GM12878 (cell line): ENCODE data around the gene ANO7. TPM values are rescaled to one million over a fixed set of nuclear protein-coding genes. Genes with fewer than 3 reads are reported as not detected.

Experiments
- ATAC-seq: fragments of 200-7000 bp; cut with Tn5 transposase; 3 replicates; pipeline ENCODE4 v1.9.1; 2020; ENCODE audit warnings: mild to moderate bottlenecking, moderate library complexity
- BruUV-seq: library from RNA; stranded (reverse); fragments of 400-500 nt; replicated peaks from 2 replicates; lab custom pipeline; 2021; lab: Mats Ljungman, UMichigan
- CTCF ChIA-PET: fragments of 300-600 bp; sonication (Branson Sonifier 250); formaldehyde crosslinking; extraction: SDS; loops from one replicate; lab custom pipeline; 2021; ENCODE audit warnings: inconsistent platforms; lab: Yijun Ruan, JAX
- POLR2A ChIA-PET: fragments of 350-600 bp; formaldehyde crosslinking; extraction: SDS; loops from one replicate; lab custom pipeline; 2021; ENCODE audit warnings: inconsistent platforms; lab: Charles Lee
- RAD21 ChIA-PET: fragments of 300-600 bp; sonication (Branson Sonifier 250); formaldehyde crosslinking; loops from one replicate; lab custom pipeline; 2023; ENCODE audit warnings: antibody characterized with exemption; ENCODE audit not compliant: unreplicated experiment; lab: Charles Lee
- SMC1A ChIA-PET: fragments of 300-600 bp; sonication (Branson Sonifier 250); formaldehyde crosslinking; loops from one replicate; lab custom pipeline; 2023; ENCODE audit not compliant: unreplicated experiment, uncharacterized antibody; lab: Charles Lee
- DNase-seq: peaks from one replicate; pipeline ENCODE4 v3.0.0-alpha.2; 2011; ENCODE audit warnings: low read depth, low spot score
- FAIRE-seq: peaks from 3 replicates; lab custom pipeline; 2011; peaks lifted over from hg19 to GRCh38; lab: Jason Lieb, UNC
- H2AFZ ChIP-seq: 2 replicates; pipeline ENCODE4 v1.6.0; 2011; ENCODE audit warnings: low read depth, low read length, control low read depth; ENCODE audit not compliant: control insufficient read depth
- H3K27ac ChIP-seq: 2 replicates; pipeline ENCODE4 v1.5.1; 2011; ENCODE audit warnings: control low read depth; ENCODE audit not compliant: control insufficient read depth, insufficient read depth
- H3K27me3 ChIP-seq, 2 experiments: replicated peaks in 1 of 2; 2 replicates each; pipeline versions ENCODE4 v1.6.0 to v1.6.1; 2011; ENCODE audit warnings: low read length in 1 of 2; ENCODE audit not compliant: control insufficient read depth in 2 of 2, insufficient read depth in 2 of 2
- H3K36me3 ChIP-seq, 2 experiments: 2 replicates each; pipeline ENCODE4 v1.5.1; 2011; ENCODE audit warnings: low read length in 1 of 2; ENCODE audit not compliant: control insufficient read depth in 2 of 2, insufficient read depth in 2 of 2
- H3K4me1 ChIP-seq: 2 replicates; pipeline ENCODE4 v1.6.1; 2011; ENCODE audit warnings: mild to moderate bottlenecking, low read length, moderate library complexity, mixed read lengths; ENCODE audit not compliant: control insufficient read depth, insufficient read depth
- H3K4me2 ChIP-seq: 2 replicates; pipeline ENCODE4 v1.6.0; 2011; ENCODE audit warnings: control low read depth; ENCODE audit not compliant: control insufficient read depth, insufficient read depth
- H3K4me3 ChIP-seq: fragments of 200-600 bp; sonication (generic); 2 replicates; pipeline ENCODE4 v1.5.1; 2016
- H3K79me2 ChIP-seq: 2 replicates; pipeline ENCODE4 v1.6.0; 2011; ENCODE audit warnings: low read length; ENCODE audit not compliant: control insufficient read depth, insufficient read depth
- H3K9ac ChIP-seq: 2 replicates; pipeline ENCODE4 v1.8.0; 2011; ENCODE audit warnings: low read length, control low read depth, mixed read lengths; ENCODE audit not compliant: control insufficient read depth, insufficient read depth
- H3K9me3 ChIP-seq: replicated peaks from 3 replicates; pipeline ENCODE4 v1.5.1; 2011; ENCODE audit warnings: mild to moderate bottlenecking, low read length; ENCODE audit not compliant: control insufficient read depth, insufficient read depth
- H4K20me1 ChIP-seq: 2 replicates; pipeline ENCODE4 v1.6.0; 2011; ENCODE audit not compliant: control insufficient read depth, insufficient read depth
- FOS ChIP-seq: IDR thresholded peaks from 3 replicates; pipeline ENCODE4 v1.6.1; 2011; ENCODE audit warnings: borderline replicate concordance; ENCODE audit not compliant: insufficient read length; ENCODE audit errors: extremely low read depth
- JUND ChIP-seq: IDR thresholded peaks from 2 replicates; pipeline ENCODE4 v1.6.1; 2012; ENCODE audit warnings: low read depth, mild to moderate bottlenecking, low read length, improper control_type of control experiment, moderate library complexity
- MTA3 ChIP-seq: IDR thresholded peaks from 2 replicates; pipeline ENCODE4 v1.6.1; 2012; ENCODE audit warnings: low read length, inconsistent platforms, borderline replicate concordance
- NFXL1 ChIP-seq: fragments of 450-650 bp; IDR thresholded peaks from 2 replicates; pipeline ENCODE4 v1.6.1; 2017; ENCODE audit warnings: antibody characterized with exemption, mild to moderate bottlenecking, borderline replicate concordance
- PML ChIP-seq: IDR thresholded peaks from 2 replicates; pipeline ENCODE4 v1.6.1; 2012; ENCODE audit warnings: low read length, inconsistent platforms
- SRF ChIP-seq, 2 experiments: IDR thresholded peaks; 2 replicates each; pipeline ENCODE4 v1.6.1; 2011; ENCODE audit warnings: low read depth in 2 of 2, low read length in 2 of 2, mild to moderate bottlenecking in 1 of 2, moderate library complexity in 1 of 2
- WGBS: methylation state at CpG from one replicate; pipeline ENCODE4 v1.1.6; 2016; ENCODE audit warnings: low lambda C conversion rate; ENCODE audit not compliant: insufficient replicate concordance, insufficient coverage; ENCODE audit errors: missing lambda C conversion rate; 5-methylcytosine and 5-hydroxymethylcytosine counted together
- in situ Hi-C: fragments of 300-500 bp; cut with MboI; formaldehyde crosslinking; loops from 9 replicates; pipeline ENCODE4 v1.14.3; 2018; ENCODE audit warnings: mixed read lengths
- intact Hi-C: fragments of 100-400 bp; cut with micrococcal nuclease; formaldehyde crosslinking; loops from one replicate; pipeline ENCODE4 v1.14.2; 2022; ENCODE audit not compliant: unreplicated experiment
- polyA plus RNA-seq, 11 experiments: library from polyadenylated mRNA; depleted of rRNA in 4 of 11; unstranded in 6 of 11; stranded (reverse) in 5 of 11; fragments of >200 nt; fragmentation: Nextera tagmentation in 4 of 11; fragmentation: Illumina TruSeq in 1 of 11; extraction: Ambion mirVana in 4 of 11; extraction: Trizol in 1 of 11; gene quantifications; 1 replicate in 1 of 11; 2 replicates in 10 of 11; pipeline versions ENCODE4 v1.2.1 to v1.2.3, GENCODE V29; 2011 to 2016; ENCODE audit warnings: inconsistent platforms in 2 of 11, missing spikeins in 2 of 11, low read depth in 1 of 11
- total RNA-seq, 4 experiments: library from RNA; depleted of rRNA in 3 of 4; stranded (reverse); fragments of >200 nt in 3 of 4; fragmentation: Illumina TruSeq in 1 of 4; extraction: Trizol in 1 of 4; gene quantifications; 2 replicates each; pipeline versions ENCODE4 v1.2.1 to v1.2.3, GENCODE V29; 2013 to 2021
- TF ChIP-seq, protein P1 (sequence below): IDR thresholded peaks from 2 replicates; pipeline ENCODE4 v1.6.1; 2012; ENCODE audit warnings: low read depth, low read length, improper control_type of control experiment
- TF ChIP-seq, protein P2 (sequence below): fragments of 450-650 bp; IDR thresholded peaks from 2 replicates; pipeline ENCODE4 v1.6.1; 2017; ENCODE audit warnings: mild to moderate bottlenecking, low read depth, inconsistent platforms; ENCODE audit not compliant: poor library complexity, severe bottlenecking

Gene ANO7
- total and polyA plus RNA-seq, 10 of the 15 experiments (the other 5 are each of a cell fraction or from before 2014, with no cell fraction given): 0.08 to 1.4 (median 0.44) TPM

DNA sequence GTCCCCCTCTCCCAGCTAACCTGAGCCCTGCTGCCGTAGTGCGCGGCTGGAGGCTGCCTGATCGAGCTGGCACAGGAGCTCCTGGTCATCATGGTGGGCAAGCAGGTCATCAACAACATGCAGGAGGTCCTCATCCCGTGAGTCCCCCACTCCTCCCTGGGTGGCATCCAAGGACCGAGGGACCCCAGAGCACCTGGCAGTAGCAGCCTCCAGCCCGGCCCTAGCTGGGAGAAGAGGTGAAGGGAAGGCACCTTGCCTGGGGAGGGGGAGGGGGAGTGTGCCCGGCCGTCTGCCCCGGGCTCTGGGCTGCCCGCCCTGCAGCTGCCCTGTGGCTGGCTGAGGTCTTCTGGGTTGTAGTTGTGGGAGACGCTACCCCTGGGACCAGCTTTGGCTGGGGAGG lies 26.3 kb downstream of the ANO7 start:
- no peaks in the 10 kb centered on the region for H4K20me1 ChIP-seq
- POLR2A ChIA-PET: interaction anchor here (0.5 to 0.6 kb wide), 2 partner anchors 214 to 235 kb away, joined by 3 to 4 read pairs; no protein-coding TSS in a partner anchor
- WGBS: 71% methylated on average over 11 of the region's 12 CpGs
- no peak overlapping the region for H3K9ac ChIP-seq
- H3K36me3 ChIP-seq: no peaks in the 10 kb centered on the region
- H3K27me3 ChIP-seq: no peaks in the 10 kb centered on the region
- DNase-seq: no peak
- no peak overlapping the region for H2AFZ ChIP-seq
- no peak for ATAC-seq
- SMC1A ChIA-PET: no interaction called here
- no peaks in the 10 kb centered on the region for H3K9me3 ChIP-seq
- no peaks in the 10 kb centered on the region for H3K4me1 ChIP-seq
- no TSS peak for BruUV-seq
- no peaks in the 10 kb centered on the region for H3K79me2 ChIP-seq
- in situ Hi-C loops: loop anchor here (5.0 kb wide), 1 partner anchor 137 kb away; no protein-coding TSS in a partner anchor
- RAD21 ChIA-PET: no interaction called here
- TF ChIP-seq SRF (IDR thresholded peaks at IDR 0.05; ENCODE audit: low read depth in 2 of 2, low read length in 2 of 2) (no peak), PML (no peak), FOS (no peak), NFXL1 (no peak), MTA3 (no peak), JUND (no peak)
- TF ChIP-seq, protein P1, sequence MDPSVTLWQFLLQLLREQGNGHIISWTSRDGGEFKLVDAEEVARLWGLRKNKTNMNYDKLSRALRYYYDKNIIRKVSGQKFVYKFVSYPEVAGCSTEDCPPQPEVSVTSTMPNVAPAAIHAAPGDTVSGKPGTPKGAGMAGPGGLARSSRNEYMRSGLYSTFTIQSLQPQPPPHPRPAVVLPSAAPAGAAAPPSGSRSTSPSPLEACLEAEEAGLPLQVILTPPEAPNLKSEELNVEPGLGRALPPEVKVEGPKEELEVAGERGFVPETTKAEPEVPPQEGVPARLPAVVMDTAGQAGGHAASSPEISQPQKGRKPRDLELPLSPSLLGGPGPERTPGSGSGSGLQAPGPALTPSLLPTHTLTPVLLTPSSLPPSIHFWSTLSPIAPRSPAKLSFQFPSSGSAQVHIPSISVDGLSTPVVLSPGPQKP: no peak
- TF ChIP-seq, protein P2, sequence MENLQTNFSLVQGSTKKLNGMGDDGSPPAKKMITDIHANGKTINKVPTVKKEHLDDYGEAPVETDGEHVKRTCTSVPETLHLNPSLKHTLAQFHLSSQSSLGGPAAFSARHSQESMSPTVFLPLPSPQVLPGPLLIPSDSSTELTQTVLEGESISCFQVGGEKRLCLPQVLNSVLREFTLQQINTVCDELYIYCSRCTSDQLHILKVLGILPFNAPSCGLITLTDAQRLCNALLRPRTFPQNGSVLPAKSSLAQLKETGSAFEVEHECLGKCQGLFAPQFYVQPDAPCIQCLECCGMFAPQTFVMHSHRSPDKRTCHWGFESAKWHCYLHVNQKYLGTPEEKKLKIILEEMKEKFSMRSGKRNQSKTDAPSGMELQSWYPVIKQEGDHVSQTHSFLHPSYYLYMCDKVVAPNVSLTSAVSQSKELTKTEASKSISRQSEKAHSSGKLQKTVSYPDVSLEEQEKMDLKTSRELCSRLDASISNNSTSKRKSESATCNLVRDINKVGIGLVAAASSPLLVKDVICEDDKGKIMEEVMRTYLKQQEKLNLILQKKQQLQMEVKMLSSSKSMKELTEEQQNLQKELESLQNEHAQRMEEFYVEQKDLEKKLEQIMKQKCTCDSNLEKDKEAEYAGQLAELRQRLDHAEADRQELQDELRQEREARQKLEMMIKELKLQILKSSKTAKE: no peak
- intact Hi-C loops: loop anchor here (5.0 to 10.0 kb wide), 2 partner anchors 137 to 360 kb away; no protein-coding TSS in a partner anchor
- no peak overlapping the region for H3K27ac ChIP-seq
- H3K4me3 ChIP-seq: no peak overlapping the region
- CTCF ChIA-PET: interaction anchor here (0.8 kb wide), 1 partner anchor 177 kb away, joined by 3 read pairs; no protein-coding TSS in a partner anchor
- FAIRE-seq: no peak
- H3K4me2 ChIP-seq: no peak overlapping the region
